ENCODE measurements around the gene VAV1.

DNA sequence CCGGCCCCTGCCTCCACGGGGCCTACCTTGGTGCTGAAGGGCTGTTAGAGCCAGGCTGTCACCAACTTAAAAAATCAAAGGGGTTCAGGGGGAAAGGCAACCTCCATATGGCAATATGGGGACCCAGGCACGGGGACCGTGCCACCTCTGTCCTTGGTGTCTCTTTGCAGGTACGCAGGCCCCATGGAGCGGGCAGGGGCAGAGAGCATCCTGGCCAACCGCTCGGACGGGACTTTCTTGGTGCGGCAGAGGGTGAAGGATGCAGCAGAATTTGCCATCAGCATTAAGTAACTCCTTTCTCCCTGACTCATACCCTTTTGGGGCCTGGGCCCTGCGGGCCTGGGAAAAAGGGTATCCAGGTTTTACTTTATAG, 75.3 kb downstream of the VAV1 start:
- TF ChIP-seq, protein P1, sequence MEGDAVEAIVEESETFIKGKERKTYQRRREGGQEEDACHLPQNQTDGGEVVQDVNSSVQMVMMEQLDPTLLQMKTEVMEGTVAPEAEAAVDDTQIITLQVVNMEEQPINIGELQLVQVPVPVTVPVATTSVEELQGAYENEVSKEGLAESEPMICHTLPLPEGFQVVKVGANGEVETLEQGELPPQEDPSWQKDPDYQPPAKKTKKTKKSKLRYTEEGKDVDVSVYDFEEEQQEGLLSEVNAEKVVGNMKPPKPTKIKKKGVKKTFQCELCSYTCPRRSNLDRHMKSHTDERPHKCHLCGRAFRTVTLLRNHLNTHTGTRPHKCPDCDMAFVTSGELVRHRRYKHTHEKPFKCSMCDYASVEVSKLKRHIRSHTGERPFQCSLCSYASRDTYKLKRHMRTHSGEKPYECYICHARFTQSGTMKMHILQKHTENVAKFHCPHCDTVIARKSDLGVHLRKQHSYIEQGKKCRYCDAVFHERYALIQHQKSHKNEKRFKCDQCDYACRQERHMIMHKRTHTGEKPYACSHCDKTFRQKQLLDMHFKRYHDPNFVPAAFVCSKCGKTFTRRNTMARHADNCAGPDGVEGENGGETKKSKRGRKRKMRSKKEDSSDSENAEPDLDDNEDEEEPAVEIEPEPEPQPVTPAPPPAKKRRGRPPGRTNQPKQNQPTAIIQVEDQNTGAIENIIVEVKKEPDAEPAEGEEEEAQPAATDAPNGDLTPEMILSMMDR (IDR thresholded peaks at IDR 0.05), result no peak
- TF ChIP-seq POLR2A (IDR thresholded peaks at IDR 0.05), result no peak
